NT2/D1 (cell line): ENCODE results near the gene ABCA2.
A peak's percentile ranks its signal among the peaks of the same experiment; 100 is the strongest.

Source experiments
- DNase-seq: peaks from one replicate; pipeline ENCODE4 v3.0.0-alpha.2; 2011; ENCODE audit warnings: low read depth, low spot score
- H3K27me3 ChIP-seq: 2 replicates; pipeline ENCODE4 v1.6.0; 2011; ENCODE audit warnings: mild to moderate bottlenecking; ENCODE audit not compliant: insufficient read length, insufficient read depth
- H3K36me3 ChIP-seq: 2 replicates; pipeline ENCODE4 v1.6.1; 2011; ENCODE audit warnings: mild to moderate bottlenecking, low read length, mixed read lengths; ENCODE audit not compliant: insufficient read depth, insufficient read length
- H3K4me1 ChIP-seq: 2 replicates; pipeline ENCODE4 v1.5.1; 2011; ENCODE audit not compliant: insufficient read depth, insufficient read length
- H3K4me3 ChIP-seq: 2 replicates; pipeline ENCODE4 v1.5.1; 2011; ENCODE audit warnings: low read depth; ENCODE audit not compliant: insufficient read length
- H3K9ac ChIP-seq: 2 replicates; pipeline ENCODE4 v1.6.0; 2011; ENCODE audit warnings: low read depth; ENCODE audit not compliant: insufficient read length
- H3K9me3 ChIP-seq: 2 replicates; pipeline ENCODE4 v1.5.1; 2011; ENCODE audit warnings: mild to moderate bottlenecking, low read length; ENCODE audit not compliant: insufficient read depth
- SUZ12 ChIP-seq: IDR thresholded peaks from 2 replicates; pipeline ENCODE4 v1.6.1; 2011; ENCODE audit not compliant: insufficient read length, insufficient read depth; ENCODE audit errors: extremely low read depth
- YY1 ChIP-seq: IDR thresholded peaks from 2 replicates; pipeline ENCODE4 v1.6.1; 2011; ENCODE audit not compliant: insufficient read length, insufficient read depth
- ZNF274 ChIP-seq: IDR thresholded peaks from 2 replicates; pipeline ENCODE4 v1.6.1; 2011; ENCODE audit warnings: mild to moderate bottlenecking, low read depth, low read length

The ABCA2 gene

DNA sequence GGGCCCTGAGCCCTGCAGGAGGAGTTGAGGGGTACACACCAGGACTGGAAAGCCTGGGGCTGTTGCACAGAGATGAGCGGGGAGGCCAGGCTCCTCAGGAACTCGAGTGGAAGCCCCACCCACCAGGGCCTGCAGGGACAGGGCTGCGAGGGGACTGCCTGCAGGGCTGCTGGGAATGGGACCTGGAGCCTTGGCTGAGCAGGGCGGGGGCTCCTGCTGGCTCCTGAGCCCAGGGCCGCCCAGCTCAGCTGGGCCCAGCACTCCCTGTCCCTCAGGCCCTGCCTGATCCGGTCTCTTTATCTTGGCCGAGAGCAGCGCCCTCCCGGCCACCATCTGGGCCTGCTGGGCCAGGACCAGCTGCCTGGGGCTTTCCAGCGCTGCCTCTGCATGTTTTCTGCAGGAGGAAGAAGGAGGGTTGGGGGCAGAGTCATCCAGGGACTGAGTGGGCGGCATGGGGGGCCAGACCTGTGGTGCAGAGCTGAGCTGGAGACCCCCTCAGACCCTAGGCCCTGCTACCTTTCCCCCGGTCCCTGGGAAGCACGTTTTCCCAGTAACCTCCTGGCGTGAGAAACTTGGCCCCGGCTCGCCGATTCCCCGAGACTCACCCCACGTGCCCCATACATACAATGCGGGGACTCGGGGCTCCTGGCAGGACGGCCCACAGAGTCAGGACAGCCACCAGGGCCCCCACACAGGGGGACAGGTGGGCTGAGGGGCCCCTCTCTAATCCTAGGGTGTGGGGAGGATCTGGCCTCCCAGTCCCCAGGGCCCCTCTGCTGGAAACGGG is 66.6 kb downstream of the ABCA2 start:
- H3K36me3 ChIP-seq: no peaks in the 10 kb centered on the region
- no peak for DNase-seq
- H3K27me3 ChIP-seq: peaks cover 5% of the 10 kb centered on the region
- H3K9me3 ChIP-seq: no peaks in the 10 kb centered on the region
- TF ChIP-seq YY1 (no peak), SUZ12 (no peak), ZNF274 (no peak)
- H3K9ac ChIP-seq: peak overlapping the region; percentile 50
- H3K4me1 ChIP-seq: peaks cover 27% of the 10 kb centered on the region
- H3K4me3 ChIP-seq: no peak overlapping the region

- Histone ChIP-seq H3K9ac (peak overlapping the region; percentile 50), H3K27me3 (peaks cover 7% of the 10 kb centered on the region), H3K36me3 (no peaks in the 10 kb centered on the region), H3K4me1 (peaks cover 23% of the 10 kb centered on the region), H3K4me3 (no peak overlapping the region), H3K9me3 (no peaks in the 10 kb centered on the region)
- TF ChIP-seq SUZ12 (no peak), YY1 (no peak), ZNF274 (no peak)
- DNase-seq: no peak
Observed at GRCh38 chr9:136960938-136961275, 67.1 kb downstream of the ABCA2 start.

DNA sequence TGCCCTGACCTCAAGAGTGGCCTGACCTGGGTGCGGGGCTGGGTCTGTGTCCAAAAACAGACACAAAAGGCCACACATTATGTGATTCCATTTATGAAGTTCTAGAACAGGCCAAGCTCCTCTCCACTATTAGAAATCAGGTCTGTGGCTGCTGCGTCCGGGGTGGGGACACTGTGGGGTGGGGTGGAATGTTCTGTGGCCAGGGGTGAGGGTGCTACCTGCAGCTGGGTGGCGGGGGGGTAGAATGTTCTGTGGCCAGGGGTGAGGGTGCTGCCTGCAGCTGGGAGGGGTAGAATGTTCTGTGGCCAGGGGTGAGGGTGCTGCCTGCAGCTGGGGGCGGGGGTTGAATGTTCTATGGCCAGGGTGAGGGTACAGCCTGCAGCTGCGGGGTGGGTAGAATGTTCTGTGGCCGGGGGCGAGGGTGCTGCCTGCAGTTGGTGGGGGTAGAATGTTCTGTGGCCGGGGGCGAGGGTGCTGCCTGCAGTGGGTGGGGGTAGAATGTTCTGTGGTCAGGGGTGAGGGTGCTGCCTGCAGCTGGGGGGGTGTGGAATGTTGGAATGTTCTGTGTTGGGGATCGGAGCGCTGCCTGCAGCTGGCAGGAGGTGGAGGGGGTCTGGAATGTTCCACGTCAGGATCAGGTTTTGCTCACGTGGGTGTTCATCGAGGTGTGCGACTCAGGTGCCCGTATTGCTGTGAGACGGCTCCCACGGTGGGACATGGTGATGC is 67.7 kb downstream of the ABCA2 start:
- Histone ChIP-seq H3K4me1 (peaks cover 22% of the 10 kb centered on the region), H3K4me3 (no peak overlapping the region), H3K9ac (peak overlapping the region; percentile 5), H3K9me3 (no peaks in the 10 kb centered on the region), H3K36me3 (no peaks in the 10 kb centered on the region), H3K27me3 (peaks cover 9% of the 10 kb centered on the region)
- no peak for DNase-seq
- TF ChIP-seq SUZ12: no peak
- TF ChIP-seq ZNF274: no peak
- TF ChIP-seq YY1: no peak

GRCh38 chr9:136958898-136959850 is 68.9 kb downstream of the ABCA2 start:
- Histone ChIP-seq H3K27me3 (peaks cover 10% of the 10 kb centered on the region), H3K4me1 (peaks cover 16% of the 10 kb centered on the region), H3K36me3 (no peaks in the 10 kb centered on the region), H3K9me3 (no peaks in the 10 kb centered on the region), H3K4me3 (no peak overlapping the region), H3K9ac (peak overlapping the region; percentile 57)
- DNase-seq: no peak
- TF ChIP-seq ZNF274 (no peak), SUZ12 (no peak), YY1 (no peak)

DNA sequence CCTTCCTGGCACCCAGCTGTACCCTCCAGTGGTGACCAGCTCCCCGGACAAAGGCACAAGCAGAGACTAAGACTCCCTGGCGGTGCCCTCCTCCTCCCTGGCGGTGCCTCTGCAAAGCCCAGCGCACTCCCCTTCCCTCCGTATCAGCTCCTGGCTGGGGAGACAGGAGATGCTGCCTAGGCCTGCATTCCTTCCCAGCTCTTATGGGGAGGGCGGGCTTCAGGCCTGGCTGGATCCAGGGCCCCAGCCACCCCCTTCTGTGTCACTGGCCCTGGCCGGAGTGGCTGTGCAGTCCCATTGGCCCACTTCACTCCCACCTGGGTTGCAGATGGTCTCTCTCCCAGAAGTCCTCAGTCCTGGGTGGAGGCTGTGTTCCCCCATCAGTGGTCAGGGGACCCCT is 69.6 kb downstream of the ABCA2 start:
- Histone ChIP-seq H3K4me3 (no peak overlapping the region), H3K4me1 (peaks cover 15% of the 10 kb centered on the region), H3K9me3 (no peaks in the 10 kb centered on the region), H3K27me3 (peaks cover 10% of the 10 kb centered on the region), H3K36me3 (no peaks in the 10 kb centered on the region), H3K9ac (no peak overlapping the region)
- DNase-seq: no peak
- TF ChIP-seq ZNF274: no peak
- no peak for TF ChIP-seq YY1
- no peak for TF ChIP-seq SUZ12

DNA sequence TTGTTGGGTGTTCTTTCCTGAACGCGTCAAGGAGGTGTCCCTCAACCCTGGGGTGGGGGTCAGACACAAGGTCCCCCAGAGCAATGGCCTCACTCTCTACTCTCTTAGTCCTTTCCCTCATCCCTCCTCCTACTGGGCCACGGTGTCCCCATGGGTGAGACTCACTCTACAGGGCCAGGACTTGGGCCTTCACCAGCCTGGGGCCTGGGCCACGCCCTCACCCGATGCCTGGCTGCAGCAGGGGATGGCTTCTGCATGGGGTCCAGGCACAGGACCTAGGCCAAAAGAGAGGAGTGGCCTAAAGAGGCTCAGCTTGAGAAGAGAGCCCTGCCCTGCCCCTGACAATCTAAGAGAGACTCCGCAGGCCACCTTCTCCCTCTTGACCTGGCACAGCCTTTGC is 70.1 kb downstream of the ABCA2 start:
- Histone ChIP-seq H3K27me3 (peaks cover 10% of the 10 kb centered on the region), H3K4me3 (no peak overlapping the region), H3K4me1 (peaks cover 13% of the 10 kb centered on the region), H3K9ac (no peak overlapping the region), H3K36me3 (no peaks in the 10 kb centered on the region), H3K9me3 (no peaks in the 10 kb centered on the region)
- no peak for TF ChIP-seq YY1
- TF ChIP-seq ZNF274: no peak
- TF ChIP-seq SUZ12: no peak
- DNase-seq: no peak

DNA sequence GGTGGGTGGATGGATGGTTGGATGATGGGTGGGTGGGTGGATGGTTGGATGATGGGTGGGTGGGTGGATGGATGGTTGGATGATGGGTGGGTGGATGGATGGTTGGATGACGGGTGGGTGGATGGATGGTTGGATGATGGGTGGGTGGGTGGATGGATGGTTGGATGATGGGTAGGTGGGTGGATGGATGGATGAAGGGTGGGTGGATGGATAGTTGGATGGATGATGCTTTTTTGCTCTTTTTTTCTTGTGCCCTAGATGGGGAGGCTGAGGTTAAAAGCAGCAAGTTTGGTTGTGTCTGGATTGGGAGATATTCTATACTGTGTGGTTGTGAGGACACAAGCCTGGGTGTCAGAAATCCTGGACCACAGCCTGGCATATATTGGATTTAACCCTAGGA is 70.6 kb downstream of the ABCA2 start:
- TF ChIP-seq ZNF274 (no peak), SUZ12 (no peak), YY1 (no peak)
- Histone ChIP-seq H3K4me3 (no peak overlapping the region), H3K9me3 (no peaks in the 10 kb centered on the region), H3K9ac (no peak overlapping the region), H3K36me3 (no peaks in the 10 kb centered on the region), H3K4me1 (peaks cover 13% of the 10 kb centered on the region), H3K27me3 (peaks cover 10% of the 10 kb centered on the region)
- DNase-seq: no peak
